GM21723 (cell line): ENCODE data around the gene PYROXD2.

Experiments
- ATAC-seq: cut with Tn5 transposase; IDR thresholded peaks from one replicate; pipeline ENCODE4 v1.9.1; 2021; ENCODE audit warnings: mild to moderate bottlenecking, moderate library complexity; ENCODE audit not compliant: unreplicated experiment

The PYROXD2 gene

GRCh38 chr10:98435178-98435577 is 20.2 kb upstream of the PYROXD2 start:
- ATAC-seq = no peak

GRCh38 chr10:98433881-98434732 is 19.1 kb upstream of the PYROXD2 start:
- no peak for ATAC-seq

- no peak for ATAC-seq
Observed at GRCh38 chr10:98433371-98433770, 18.4 kb upstream of the PYROXD2 start.

- ATAC-seq = no peak
Observed at GRCh38 chr10:98432330-98432729, 17.3 kb upstream of the PYROXD2 start.

- ATAC-seq = no peak
Observed at GRCh38 chr10:98431016-98431415, 16.0 kb upstream of the PYROXD2 start.

GRCh38 chr10:98430427-98430826 is 15.4 kb upstream of the PYROXD2 start:
- ATAC-seq = no peak

- no peak for ATAC-seq
Observed at GRCh38 chr10:98429320-98430072, 14.5 kb upstream of the PYROXD2 start.

- no peak for ATAC-seq
Observed at GRCh38 chr10:98427011-98427515, 12.1 kb upstream of the PYROXD2 start.

GRCh38 chr10:98425511-98426352 is 10.8 kb upstream of the PYROXD2 start:
- ATAC-seq = peak; percentile 70

- no peak for ATAC-seq
Observed at GRCh38 chr10:98424295-98425254, 9.6 kb upstream of the PYROXD2 start.

- no peak for ATAC-seq
Observed at GRCh38 chr10:98423691-98424120, 8.7 kb upstream of the PYROXD2 start.

GRCh38 chr10:98422182-98422581 is 7.2 kb upstream of the PYROXD2 start:
- no peak for ATAC-seq

GRCh38 chr10:98420786-98421185 is 5.8 kb upstream of the PYROXD2 start:
- no peak for ATAC-seq

GRCh38 chr10:98419469-98420261 is 4.7 kb upstream of the PYROXD2 start:
- no peak for ATAC-seq

- ATAC-seq = no peak
Observed at GRCh38 chr10:98418665-98419468, 3.9 kb upstream of the PYROXD2 start.

GRCh38 chr10:98417973-98418664 is 3.1 kb upstream of the PYROXD2 start:
- ATAC-seq = no peak

- no peak for ATAC-seq
Observed at GRCh38 chr10:98417481-98417959, 2.5 kb upstream of the PYROXD2 start.
